Endothelial cell (in vitro differentiated cells): ENCODE results near the gene OR11A1. TPM values are rescaled to one million over a fixed set of nuclear protein-coding genes. Genes with fewer than 3 reads are reported as not detected.

Experiments
- DNase-seq: peaks from one replicate; pipeline ENCODE4 v3.0.0; 2021; ENCODE audit warnings: low spot score
- H3K27ac Mint-ChIP-seq: one replicate; pipeline ENCODE4 v1.8.0; 2021; ENCODE audit warnings: mixed read lengths, inconsistent platforms; ENCODE audit not compliant: unreplicated experiment
- H3K27me3 Mint-ChIP-seq: one replicate; pipeline ENCODE4 v1.8.0; 2021; ENCODE audit warnings: mild to moderate bottlenecking, moderate library complexity, mixed read lengths, inconsistent platforms; ENCODE audit not compliant: unreplicated experiment
- H3K36me3 Mint-ChIP-seq: one replicate; pipeline ENCODE4 v1.8.0; 2021; ENCODE audit warnings: mild to moderate bottlenecking, low read depth, mixed read lengths, inconsistent platforms; ENCODE audit not compliant: unreplicated experiment
- H3K4me1 Mint-ChIP-seq: one replicate; pipeline ENCODE4 v1.8.0; 2021; ENCODE audit warnings: mild to moderate bottlenecking, mixed read lengths, inconsistent platforms; ENCODE audit not compliant: unreplicated experiment
- H3K4me3 Mint-ChIP-seq: one replicate; pipeline ENCODE4 v1.8.0; 2021; ENCODE audit warnings: mild to moderate bottlenecking, mixed read lengths, inconsistent platforms; ENCODE audit not compliant: unreplicated experiment
- H3K9me3 Mint-ChIP-seq: one replicate; pipeline ENCODE4 v1.8.0; 2021; ENCODE audit warnings: mixed read lengths, inconsistent platforms; ENCODE audit not compliant: unreplicated experiment
- CTCF ChIP-seq: fragments of 200-600 bp; sonication (generic); IDR thresholded peaks from one replicate; pipeline ENCODE4 v1.5.0; 2021; ENCODE audit warnings: antibody characterized with exemption; ENCODE audit not compliant: unreplicated experiment
- total RNA-seq: library from RNA; stranded (reverse); fragmentation: NEBNext Ultra II Directional; extraction: Animal tissue kit (Norgen Biotek cat#: 25700); gene quantifications from one replicate; pipeline ENCODE4 v1.2.1, GENCODE V29; 2021; ENCODE audit not compliant: unreplicated experiment

Gene OR11A1
- total RNA-seq, 1 donor from 2014 or later = not detected

DNA sequence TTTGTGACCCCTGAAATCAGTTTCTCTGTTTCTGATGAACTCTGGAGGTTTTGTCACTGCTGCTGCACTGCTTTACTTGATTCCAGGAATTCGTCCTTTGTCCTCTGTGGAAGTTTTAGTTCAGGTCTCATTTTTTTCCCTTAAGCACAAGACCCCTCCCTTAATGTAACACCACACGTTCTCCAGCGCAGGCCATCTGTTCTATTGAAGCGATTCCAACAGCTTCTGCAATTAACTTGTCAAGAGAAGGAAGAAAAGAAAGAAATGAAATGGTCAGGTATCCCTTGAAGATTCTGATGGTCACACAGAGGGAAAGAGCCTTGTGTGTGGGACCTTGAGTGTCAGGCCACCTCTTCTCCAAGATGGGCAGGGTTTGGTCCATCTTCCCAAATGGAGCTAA lies 38.7 kb upstream of the OR11A1 start:
- H3K4me1 Mint-ChIP-seq = peaks cover 5% of the 10 kb centered on the region
- H3K9me3 Mint-ChIP-seq = no peaks in the 10 kb centered on the region
- H3K27me3 Mint-ChIP-seq = no peaks in the 10 kb centered on the region
- DNase-seq = no peak
- no peaks in the 10 kb centered on the region for H3K36me3 Mint-ChIP-seq
- no peak overlapping the region for H3K4me3 Mint-ChIP-seq
- no peak for TF ChIP-seq CTCF
- no peak overlapping the region for H3K27ac Mint-ChIP-seq

GRCh38 chr6:29494131-29494530 lies 37.3 kb upstream of the OR11A1 start:
- no peaks in the 10 kb centered on the region for H3K36me3 Mint-ChIP-seq
- no peak overlapping the region for H3K4me3 Mint-ChIP-seq
- no peak overlapping the region for H3K27ac Mint-ChIP-seq
- no peaks in the 10 kb centered on the region for H3K27me3 Mint-ChIP-seq
- TF ChIP-seq CTCF = no peak
- no peaks in the 10 kb centered on the region for H3K9me3 Mint-ChIP-seq
- no peak for DNase-seq
- H3K4me1 Mint-ChIP-seq = peaks cover 5% of the 10 kb centered on the region

- H3K4me3 Mint-ChIP-seq = no peak overlapping the region
- no peak for TF ChIP-seq CTCF
- no peaks in the 10 kb centered on the region for H3K36me3 Mint-ChIP-seq
- no peak overlapping the region for H3K27ac Mint-ChIP-seq
- DNase-seq = no peak
- no peaks in the 10 kb centered on the region for H3K27me3 Mint-ChIP-seq
- H3K9me3 Mint-ChIP-seq = no peaks in the 10 kb centered on the region
- peaks cover 5% of the 10 kb centered on the region for H3K4me1 Mint-ChIP-seq
These were observed 36.4 kb upstream of the OR11A1 start for GRCh38 chr6:29493261-29493660.

DNA sequence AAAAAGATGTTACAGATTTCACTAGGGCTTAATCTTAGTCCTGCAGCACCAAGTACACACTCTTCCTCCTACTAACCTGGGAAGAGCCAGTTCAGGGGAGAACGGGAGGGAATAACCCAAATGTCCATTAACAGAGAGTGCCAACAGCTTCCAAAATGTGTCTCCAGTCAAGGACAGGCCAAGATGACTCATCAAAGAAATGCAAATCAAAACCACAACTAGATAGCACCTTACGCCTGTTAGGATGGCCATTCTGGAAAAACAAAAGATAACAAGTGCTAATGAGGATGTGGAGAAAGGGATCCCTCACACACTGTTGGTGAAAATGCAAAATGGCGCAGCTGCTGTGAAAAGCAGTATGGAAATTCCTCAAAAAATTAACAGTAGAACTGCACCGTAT lies 34.7 kb upstream of the OR11A1 start:
- TF ChIP-seq CTCF = no peak
- Mint-ChIP-seq H3K36me3 (no peaks in the 10 kb centered on the region), H3K27ac (no peak overlapping the region), H3K4me1 (peaks cover 5% of the 10 kb centered on the region), H3K27me3 (no peaks in the 10 kb centered on the region), H3K9me3 (no peaks in the 10 kb centered on the region), H3K4me3 (no peak overlapping the region)
- no peak for DNase-seq

DNA sequence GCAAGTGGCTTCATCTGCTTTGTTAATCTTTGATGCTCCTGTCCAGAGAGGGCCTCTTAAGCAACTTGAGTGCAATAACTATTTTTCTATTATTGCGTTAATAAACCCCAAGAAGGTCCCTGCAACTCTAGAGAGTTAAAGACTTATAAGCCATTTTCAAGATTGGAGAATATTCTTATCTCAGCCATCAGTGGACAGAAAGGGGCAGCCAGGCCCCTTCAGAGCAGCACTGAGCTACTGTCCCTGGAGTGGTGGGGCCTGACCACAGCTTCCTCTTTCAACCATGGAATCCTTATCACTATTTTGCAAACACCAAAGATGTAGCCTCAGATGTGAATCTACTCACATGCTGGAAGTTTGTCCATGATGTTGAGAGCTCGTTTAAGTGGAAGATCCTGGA lies 33.7 kb upstream of the OR11A1 start:
- DNase-seq = no peak
- no peak for TF ChIP-seq CTCF
- no peak overlapping the region for H3K4me3 Mint-ChIP-seq
- no peaks in the 10 kb centered on the region for H3K36me3 Mint-ChIP-seq
- no peaks in the 10 kb centered on the region for H3K27me3 Mint-ChIP-seq
- peaks cover 5% of the 10 kb centered on the region for H3K4me1 Mint-ChIP-seq
- H3K9me3 Mint-ChIP-seq = no peaks in the 10 kb centered on the region
- H3K27ac Mint-ChIP-seq = no peak overlapping the region
